Neural cell (in vitro differentiated cells): ENCODE results near the gene ADIPOQ.

Source experiments
- EZH2 ChIP-seq: fragments of 200-600, 300-800 bp; shearing (Covaris generic), sonication (generic); IDR thresholded peaks from 2 replicates; pipeline ENCODE4 v1.6.1; 2014; ENCODE audit warnings: antibody characterized with exemption, low read length, borderline replicate concordance, mild to moderate bottlenecking; ENCODE audit not compliant: insufficient read depth, poor library complexity, severe bottlenecking
- POLR2AphosphoS5 ChIP-seq: IDR thresholded peaks from 2 replicates; pipeline ENCODE4 v1.6.1; 2012
- TAF1 ChIP-seq: IDR thresholded peaks from 2 replicates; pipeline ENCODE4 v1.6.1; 2012; ENCODE audit warnings: low read depth
- TF ChIP-seq, protein P1 (sequence below): fragments of 450-650 bp; IDR thresholded peaks from 2 replicates; pipeline ENCODE4 v1.5.1; 2014; ENCODE audit warnings: antibody characterized with exemption, mild to moderate bottlenecking, moderate library complexity; ENCODE audit not compliant: poor library complexity, severe bottlenecking
- TF ChIP-seq, protein P2 (sequence below): IDR thresholded peaks from 2 replicates; pipeline ENCODE4 v1.6.1; 2012; ENCODE audit warnings: borderline replicate concordance

DNA sequence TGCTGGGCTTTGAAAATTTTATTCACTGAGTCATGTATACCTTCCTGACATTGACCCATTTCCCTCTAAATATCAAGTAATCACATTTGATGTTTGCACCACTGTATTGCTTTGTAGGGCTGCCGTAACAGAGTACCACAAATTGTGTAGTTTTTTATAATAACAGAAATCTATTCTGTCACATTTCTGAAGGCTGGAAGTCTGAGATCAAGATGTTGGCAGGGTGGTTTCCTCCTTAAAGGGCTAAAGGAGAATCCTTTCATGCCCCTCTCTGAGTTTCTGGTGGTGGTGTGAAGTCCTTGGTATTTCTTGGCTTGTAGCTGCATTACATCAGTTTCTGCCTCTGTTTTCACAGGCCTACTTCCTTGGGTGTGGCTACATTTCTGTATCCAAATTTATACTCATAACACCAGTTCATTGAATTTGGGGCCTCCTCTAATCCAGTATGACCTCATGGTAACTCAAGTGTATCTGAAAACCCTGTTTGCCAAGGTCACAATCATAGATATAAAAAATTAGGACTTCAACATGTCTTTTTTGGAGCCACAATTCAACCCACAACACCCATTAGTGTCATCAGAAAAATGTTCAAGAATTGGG, 58.7 kb downstream of the ADIPOQ start:
- TF ChIP-seq EZH2 (no peak), POLR2AphosphoS5 (no peak), TAF1 (no peak)
- TF ChIP-seq, protein P1, sequence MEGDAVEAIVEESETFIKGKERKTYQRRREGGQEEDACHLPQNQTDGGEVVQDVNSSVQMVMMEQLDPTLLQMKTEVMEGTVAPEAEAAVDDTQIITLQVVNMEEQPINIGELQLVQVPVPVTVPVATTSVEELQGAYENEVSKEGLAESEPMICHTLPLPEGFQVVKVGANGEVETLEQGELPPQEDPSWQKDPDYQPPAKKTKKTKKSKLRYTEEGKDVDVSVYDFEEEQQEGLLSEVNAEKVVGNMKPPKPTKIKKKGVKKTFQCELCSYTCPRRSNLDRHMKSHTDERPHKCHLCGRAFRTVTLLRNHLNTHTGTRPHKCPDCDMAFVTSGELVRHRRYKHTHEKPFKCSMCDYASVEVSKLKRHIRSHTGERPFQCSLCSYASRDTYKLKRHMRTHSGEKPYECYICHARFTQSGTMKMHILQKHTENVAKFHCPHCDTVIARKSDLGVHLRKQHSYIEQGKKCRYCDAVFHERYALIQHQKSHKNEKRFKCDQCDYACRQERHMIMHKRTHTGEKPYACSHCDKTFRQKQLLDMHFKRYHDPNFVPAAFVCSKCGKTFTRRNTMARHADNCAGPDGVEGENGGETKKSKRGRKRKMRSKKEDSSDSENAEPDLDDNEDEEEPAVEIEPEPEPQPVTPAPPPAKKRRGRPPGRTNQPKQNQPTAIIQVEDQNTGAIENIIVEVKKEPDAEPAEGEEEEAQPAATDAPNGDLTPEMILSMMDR: no peak
- TF ChIP-seq, protein P2, sequence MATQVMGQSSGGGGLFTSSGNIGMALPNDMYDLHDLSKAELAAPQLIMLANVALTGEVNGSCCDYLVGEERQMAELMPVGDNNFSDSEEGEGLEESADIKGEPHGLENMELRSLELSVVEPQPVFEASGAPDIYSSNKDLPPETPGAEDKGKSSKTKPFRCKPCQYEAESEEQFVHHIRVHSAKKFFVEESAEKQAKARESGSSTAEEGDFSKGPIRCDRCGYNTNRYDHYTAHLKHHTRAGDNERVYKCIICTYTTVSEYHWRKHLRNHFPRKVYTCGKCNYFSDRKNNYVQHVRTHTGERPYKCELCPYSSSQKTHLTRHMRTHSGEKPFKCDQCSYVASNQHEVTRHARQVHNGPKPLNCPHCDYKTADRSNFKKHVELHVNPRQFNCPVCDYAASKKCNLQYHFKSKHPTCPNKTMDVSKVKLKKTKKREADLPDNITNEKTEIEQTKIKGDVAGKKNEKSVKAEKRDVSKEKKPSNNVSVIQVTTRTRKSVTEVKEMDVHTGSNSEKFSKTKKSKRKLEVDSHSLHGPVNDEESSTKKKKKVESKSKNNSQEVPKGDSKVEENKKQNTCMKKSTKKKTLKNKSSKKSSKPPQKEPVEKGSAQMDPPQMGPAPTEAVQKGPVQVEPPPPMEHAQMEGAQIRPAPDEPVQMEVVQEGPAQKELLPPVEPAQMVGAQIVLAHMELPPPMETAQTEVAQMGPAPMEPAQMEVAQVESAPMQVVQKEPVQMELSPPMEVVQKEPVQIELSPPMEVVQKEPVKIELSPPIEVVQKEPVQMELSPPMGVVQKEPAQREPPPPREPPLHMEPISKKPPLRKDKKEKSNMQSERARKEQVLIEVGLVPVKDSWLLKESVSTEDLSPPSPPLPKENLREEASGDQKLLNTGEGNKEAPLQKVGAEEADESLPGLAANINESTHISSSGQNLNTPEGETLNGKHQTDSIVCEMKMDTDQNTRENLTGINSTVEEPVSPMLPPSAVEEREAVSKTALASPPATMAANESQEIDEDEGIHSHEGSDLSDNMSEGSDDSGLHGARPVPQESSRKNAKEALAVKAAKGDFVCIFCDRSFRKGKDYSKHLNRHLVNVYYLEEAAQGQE: no peak
